Skeletal muscle cell (primary cell): ENCODE results near the gene OR5H1.

Experiments
- DNase-seq: peaks from one replicate; pipeline ENCODE4 v3.0.0-alpha.2; 2010; ENCODE audit warnings: low read depth
- H3K4me3 ChIP-seq: 2 replicates; pipeline ENCODE4 v1.5.1; 2011; ENCODE audit warnings: low read depth, mild to moderate bottlenecking, control low read depth, low read length, moderate library complexity

OR5H1 gene

GRCh38 chr3:98182196-98182595 lies 51.7 kb downstream of the OR5H1 start:
- no peak for DNase-seq
- H3K4me3 ChIP-seq: no peak overlapping the region

DNA sequence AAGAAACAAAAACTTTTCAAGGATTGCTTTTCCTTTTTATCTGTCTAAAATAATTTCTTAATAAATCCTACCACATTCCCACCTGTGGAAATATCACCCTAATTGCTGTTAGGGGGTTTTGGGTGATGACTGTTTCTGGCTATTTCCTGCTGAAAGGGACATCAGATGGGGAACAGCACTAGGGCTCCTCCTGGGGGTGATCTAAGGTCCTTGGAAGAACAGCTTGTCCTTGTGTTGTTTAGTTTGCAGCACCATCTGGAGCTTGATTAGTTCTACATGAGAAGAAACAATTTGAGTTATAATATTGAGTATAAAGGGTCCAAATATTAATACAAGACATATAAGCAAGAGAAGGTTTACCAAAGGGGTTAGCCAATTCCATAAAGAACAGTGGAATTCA lies 54.7 kb downstream of the OR5H1 start:
- DNase-seq: no peak
- no peak overlapping the region for H3K4me3 ChIP-seq
